Urinary bladder (tissue), 4 donors: ENCODE results near the gene AOAH. TPM values are rescaled to one million over a fixed set of nuclear protein-coding genes. Genes with fewer than 3 reads are reported as not detected.
"Not testable (repeated sequence)": the region's sequence is repeated elsewhere in the genome, so short reads cannot be mapped to it uniquely, and the experiment has no call there.

Experiments used
- DNase-seq: peaks from one replicate; pipeline ENCODE4 v3.0.0-alpha.2; 2015; ENCODE audit errors: extremely low spot score
- H3K27ac ChIP-seq: one replicate; pipeline ENCODE4 v1.5.1; 2013; ENCODE audit warnings: low read depth, mild to moderate bottlenecking, moderate library complexity
- H3K36me3 ChIP-seq: one replicate; pipeline ENCODE4 v1.6.1; 2013; ENCODE audit warnings: mild to moderate bottlenecking, moderate library complexity; ENCODE audit not compliant: insufficient read depth
- H3K4me1 ChIP-seq: one replicate; pipeline ENCODE4 v1.6.1; 2013; ENCODE audit warnings: mild to moderate bottlenecking, moderate library complexity; ENCODE audit not compliant: insufficient read depth
- H3K4me3 ChIP-seq: one replicate; pipeline ENCODE4 v1.5.1; 2013; ENCODE audit warnings: low read depth, low read length
- WGBS: extraction: QIAGEN DNeasy Blood & Tissue Kit; methylation state at CpG from one replicate; pipeline ENCODE4 v1.1.7; 2013; 5-methylcytosine and 5-hydroxymethylcytosine counted together
- polyA plus RNA-seq: library from polyadenylated mRNA; stranded (reverse); fragments of 200-250 nt; gene quantifications from one replicate; pipeline ENCODE4 v1.2.3, GENCODE V29; 2013
- total RNA-seq: library from RNA; depleted of rRNA; stranded (reverse); fragments of >200 nt; gene quantifications from one replicate; pipeline ENCODE4 v1.2.3, GENCODE V29; 2014
- donor health status: healthy with polysubstance abuse.
- donor health status: healthy.

The AOAH gene
- total and polyA plus RNA-seq, 2 donors = 4.3 to 7.1 TPM

GRCh38 chr7:36707465-36707864 lies 16.8 kb downstream of the AOAH start:
- H3K4me3 ChIP-seq = no peak overlapping the region
- DNase-seq = no peak
- no peak overlapping the region for H3K27ac ChIP-seq
- H3K36me3 ChIP-seq = no peaks in the 10 kb centered on the region
- 80% methylated on average over 3 of the region's 3 CpGs for WGBS
- no peaks in the 10 kb centered on the region for H3K4me1 ChIP-seq

- 93% methylated on average over 5 of the region's 5 CpGs for WGBS
- H3K4me3 ChIP-seq, DNase-seq, H3K27ac ChIP-seq, H3K4me1 ChIP-seq, H3K36me3 ChIP-seq: not testable (repeated sequence)
Observed at GRCh38 chr7:36703860-36704259, 20.4 kb downstream of the AOAH start.

- H3K27ac ChIP-seq = no peak overlapping the region
- H3K4me3 ChIP-seq = no peak overlapping the region
- DNase-seq = no peak
- H3K36me3 ChIP-seq = no peaks in the 10 kb centered on the region
- WGBS = 68% methylated on average over 5 of the region's 5 CpGs
- no peaks in the 10 kb centered on the region for H3K4me1 ChIP-seq
Observed at GRCh38 chr7:36692456-36692855, 31.8 kb downstream of the AOAH start.

- Histone ChIP-seq H3K4me1 (no peaks in the 10 kb centered on the region), H3K27ac (no peak overlapping the region), H3K36me3 (no peaks in the 10 kb centered on the region), H3K4me3 (no peak overlapping the region)
- 89% methylated on average over 4 of the region's 4 CpGs for WGBS
- DNase-seq = no peak
Observed at GRCh38 chr7:36691983-36692382, 32.3 kb downstream of the AOAH start.

- Histone ChIP-seq H3K4me1 (no peaks in the 10 kb centered on the region), H3K36me3 (no peaks in the 10 kb centered on the region), H3K4me3 (no peak overlapping the region), H3K27ac (no peak overlapping the region)
- 53% methylated on average over 6 of the region's 6 CpGs for WGBS
- DNase-seq = peak; percentile 11
Observed at GRCh38 chr7:36690514-36691187, 33.6 kb downstream of the AOAH start.

- WGBS = 87% methylated on average over 4 of the region's 4 CpGs
- no peak for DNase-seq
- H3K36me3 ChIP-seq = no peaks in the 10 kb centered on the region
- H3K27ac ChIP-seq = no peak overlapping the region
- H3K4me3 ChIP-seq = no peak overlapping the region
- H3K4me1 ChIP-seq = no peaks in the 10 kb centered on the region
Observed at GRCh38 chr7:36690041-36690440, 34.3 kb downstream of the AOAH start.

GRCh38 chr7:36686499-36686898 lies 37.8 kb downstream of the AOAH start:
- Histone ChIP-seq H3K27ac (no peak overlapping the region), H3K4me1 (no peaks in the 10 kb centered on the region), H3K36me3 (no peaks in the 10 kb centered on the region), H3K4me3 (no peak overlapping the region)
- DNase-seq = no peak
- 80% methylated on average over 5 of the region's 5 CpGs for WGBS

GRCh38 chr7:36684954-36685353 lies 39.3 kb downstream of the AOAH start:
- 62% methylated on average over 3 of the region's 3 CpGs for WGBS
- DNase-seq = no peak
- H3K4me1 ChIP-seq = no peaks in the 10 kb centered on the region
- H3K36me3 ChIP-seq = no peaks in the 10 kb centered on the region
- H3K4me3 ChIP-seq = no peak overlapping the region
- no peak overlapping the region for H3K27ac ChIP-seq

- no peak for DNase-seq
- H3K27ac ChIP-seq = no peak overlapping the region
- no peaks in the 10 kb centered on the region for H3K36me3 ChIP-seq
- no peak overlapping the region for H3K4me3 ChIP-seq
- no peaks in the 10 kb centered on the region for H3K4me1 ChIP-seq
- WGBS = 94% methylated on average over 4 of the region's 4 CpGs
Observed at GRCh38 chr7:36683695-36684357, 40.5 kb downstream of the AOAH start.

- DNase-seq = no peak
- Histone ChIP-seq H3K36me3 (no peaks in the 10 kb centered on the region), H3K27ac (no peak overlapping the region), H3K4me1 (no peaks in the 10 kb centered on the region), H3K4me3 (no peak overlapping the region)
- 58% methylated on average over 1 of the region's 1 CpG for WGBS
Observed at GRCh38 chr7:36683111-36683510, 41.2 kb downstream of the AOAH start.

- H3K27ac ChIP-seq = no peak overlapping the region
- no peak for DNase-seq
- no peaks in the 10 kb centered on the region for H3K4me1 ChIP-seq
- 38% methylated on average over 2 of the region's 2 CpGs for WGBS
- H3K4me3 ChIP-seq = no peak overlapping the region
- H3K36me3 ChIP-seq = no peaks in the 10 kb centered on the region
Observed at GRCh38 chr7:36682102-36682501, 42.2 kb downstream of the AOAH start.

GRCh38 chr7:36677769-36678437 lies 46.4 kb downstream of the AOAH start:
- Histone ChIP-seq H3K27ac (no peak overlapping the region), H3K36me3 (no peaks in the 10 kb centered on the region), H3K4me3 (no peak overlapping the region), H3K4me1 (no peaks in the 10 kb centered on the region)
- WGBS = 82% methylated on average over 2 of the region's 2 CpGs
- DNase-seq = no peak

GRCh38 chr7:36673703-36674102 lies 50.6 kb downstream of the AOAH start:
- 95% methylated on average over 6 of the region's 6 CpGs for WGBS
- no peak overlapping the region for H3K27ac ChIP-seq
- H3K4me3 ChIP-seq = no peak overlapping the region
- no peaks in the 10 kb centered on the region for H3K36me3 ChIP-seq
- H3K4me1 ChIP-seq = no peaks in the 10 kb centered on the region
- DNase-seq = no peak

GRCh38 chr7:36671432-36671829 lies 52.9 kb downstream of the AOAH start:
- Histone ChIP-seq H3K4me3 (no peak overlapping the region), H3K27ac (no peak overlapping the region), H3K4me1 (no peaks in the 10 kb centered on the region), H3K36me3 (no peaks in the 10 kb centered on the region)
- DNase-seq = no peak
- 88% methylated on average over 6 of the region's 6 CpGs for WGBS
